SU-DHL-6 (cell line): Measurements from ENCODE around the gene DPP6.

Experiments used
- CTCF ChIP-seq: fragments of 200-600 bp; sonication (generic); IDR thresholded peaks from one replicate; pipeline ENCODE4 v1.5.1; 2017; ENCODE audit warnings: antibody characterized with exemption, mild to moderate bottlenecking, low read length, moderate library complexity; ENCODE audit not compliant: insufficient read depth, poor library complexity, severe bottlenecking
- EZH2phosphoT487 ChIP-seq: fragments of 200-600 bp; sonication (generic), shearing (Covaris generic); conservative IDR thresholded peaks from 2 replicates; pipeline ENCODE4 v1.6.1; 2018; ENCODE audit warnings: mild to moderate bottlenecking, antibody characterized with exemption, low read length, moderate library complexity, mixed read lengths

- TF ChIP-seq CTCF (no peak), EZH2phosphoT487 (no peak)
Measured at GRCh38 chr7:154916856-154917807, 864.9 kb downstream of the DPP6 start.
